Fibroblast of lung (primary cell): Measurements from ENCODE around the gene ELP4. TPM values are rescaled to one million over a fixed set of nuclear protein-coding genes. Genes with fewer than 3 reads are reported as not detected.
A peak's percentile ranks its signal among the peaks of the same experiment; 100 is the strongest.

Experiments used
- DNase-seq, 2 donors: peaks; one replicate each; pipeline versions ENCODE4 v3.0.0 to v3.0.0-alpha.2; 2010; ENCODE audit warnings: low read depth in 2 of 2
- H2AFZ ChIP-seq: 2 replicates; pipeline ENCODE4 v1.5.1; 2012; ENCODE audit warnings: low read length, control low read depth, inconsistent platforms
- H3K27ac ChIP-seq: 2 replicates; pipeline ENCODE4 v1.5.1; 2011; ENCODE audit warnings: low read length, control low read depth; ENCODE audit not compliant: insufficient read depth
- H3K27me3 ChIP-seq: 2 replicates; pipeline ENCODE4 v1.5.1; 2011; ENCODE audit warnings: mild to moderate bottlenecking, low read length; ENCODE audit not compliant: control insufficient read depth, insufficient read depth
- H3K36me3 ChIP-seq: 2 replicates; pipeline ENCODE4 v1.5.1; 2011; ENCODE audit warnings: low read length; ENCODE audit not compliant: control insufficient read depth, insufficient read depth
- H3K4me1 ChIP-seq: 2 replicates; pipeline ENCODE4 v1.5.1; 2011; ENCODE audit warnings: low read length; ENCODE audit not compliant: control insufficient read depth, insufficient read depth; ENCODE audit errors: extremely low read depth
- H3K4me2 ChIP-seq: 2 replicates; pipeline ENCODE4 v1.5.1; 2011; ENCODE audit warnings: low read length, control low read depth; ENCODE audit not compliant: insufficient read depth; ENCODE audit errors: extremely low read depth
- H3K4me3 ChIP-seq, 4 experiments: fragments of 200-600 bp in 1 of 4; sonication (generic) in 1 of 4; replicated peaks in 1 of 4; 2 replicates each; pipeline ENCODE4 v1.5.1; 2011 to 2016; ENCODE audit warnings: low read length in 4 of 4, low read depth in 3 of 4, mild to moderate bottlenecking in 3 of 4, control low read depth in 2 of 4, inconsistent platforms in 1 of 4, mixed read lengths in 1 of 4; ENCODE audit not compliant: insufficient read depth in 1 of 4; ENCODE audit errors: control extremely low read depth in 1 of 4
- H3K79me2 ChIP-seq: 2 replicates; pipeline ENCODE4 v1.5.1; 2012; ENCODE audit warnings: mild to moderate bottlenecking, low read length, inconsistent platforms; ENCODE audit not compliant: control insufficient read depth, insufficient read depth
- H3K9ac ChIP-seq: 2 replicates; pipeline ENCODE4 v1.5.1; 2011; ENCODE audit warnings: mild to moderate bottlenecking, low read length, control low read depth; ENCODE audit not compliant: insufficient read depth
- H3K9me3 ChIP-seq: 2 replicates; pipeline ENCODE4 v1.5.1; 2012; ENCODE audit warnings: low read depth, low read length; ENCODE audit not compliant: control insufficient read depth, insufficient read depth
- H4K20me1 ChIP-seq: 2 replicates; pipeline ENCODE4 v1.5.1; 2011; ENCODE audit warnings: low read length; ENCODE audit not compliant: control insufficient read depth, insufficient read depth; ENCODE audit errors: extremely low read depth
- EZH2 ChIP-seq: IDR thresholded peaks from 2 replicates; pipeline ENCODE4 v1.5.1; 2012; ENCODE audit warnings: low read length, control low read depth, mild to moderate bottlenecking; ENCODE audit errors: missing control alignments
- polyA plus RNA-seq, 2 donors: library from polyadenylated mRNA; depleted of rRNA in 1 of 2; stranded (reverse) in 1 of 2; unstranded in 1 of 2; fragments of >200 nt; gene quantifications; 2 replicates each; pipeline ENCODE4 v1.2.1, GENCODE V29; 2011 to 2012; ENCODE audit warnings: missing spikeins in 1 of 2
- total RNA-seq: library from RNA; depleted of rRNA; stranded (reverse); fragments of >200 nt; gene quantifications from 2 replicates; pipeline ENCODE4 v1.2.1, GENCODE V29; 2014
- TF ChIP-seq, protein P1 (sequence below), 2 donors: IDR thresholded peaks in 1 of 2; conservative IDR thresholded peaks in 1 of 2; 1 replicate in 1 of 2; 2 replicates in 1 of 2; pipeline ENCODE4 v1.5.1; 2011 to 2012; ENCODE audit warnings: low read length in 2 of 2, control low read depth in 1 of 2, inconsistent platforms in 1 of 2, low read depth in 1 of 2, mild to moderate bottlenecking in 1 of 2

The ELP4 gene
- total and polyA plus RNA-seq, 2 donors (not counting 1 experiment from before 2014, with no cell fraction given) = 11.7 to 13.1 TPM

DNA sequence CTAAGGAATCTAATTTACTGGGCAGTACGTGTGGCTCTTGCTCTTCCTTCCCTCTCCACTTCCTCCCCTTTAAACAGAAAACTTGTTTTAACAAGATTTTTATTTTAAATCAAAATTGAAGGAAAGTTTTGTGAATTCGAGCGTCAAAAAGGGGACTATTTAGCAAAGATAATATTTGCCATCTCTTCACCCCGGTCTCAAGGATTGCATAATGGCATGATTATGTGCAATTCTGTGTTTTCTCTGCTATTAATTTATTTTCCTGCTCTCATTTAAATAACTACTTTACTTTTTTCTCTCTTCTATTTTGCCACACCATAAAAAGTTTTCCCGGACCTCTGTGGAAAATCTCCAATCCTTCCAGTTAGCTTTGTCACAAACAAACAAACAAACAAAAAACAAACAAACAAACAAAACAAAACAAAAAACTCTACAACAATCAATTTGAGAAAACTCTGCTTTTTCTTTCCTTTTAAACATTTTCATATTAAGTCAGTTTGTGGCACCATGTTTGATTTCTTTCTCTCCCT lies 311.7 kb downstream of the ELP4 start:
- no peak overlapping the region for H3K9ac ChIP-seq
- no peaks in the 10 kb centered on the region for H3K4me1 ChIP-seq
- peaks cover 92% of the 10 kb centered on the region for H3K27me3 ChIP-seq
- no peaks in the 10 kb centered on the region for H3K36me3 ChIP-seq
- no peak for TF ChIP-seq EZH2
- TF ChIP-seq, protein P1, sequence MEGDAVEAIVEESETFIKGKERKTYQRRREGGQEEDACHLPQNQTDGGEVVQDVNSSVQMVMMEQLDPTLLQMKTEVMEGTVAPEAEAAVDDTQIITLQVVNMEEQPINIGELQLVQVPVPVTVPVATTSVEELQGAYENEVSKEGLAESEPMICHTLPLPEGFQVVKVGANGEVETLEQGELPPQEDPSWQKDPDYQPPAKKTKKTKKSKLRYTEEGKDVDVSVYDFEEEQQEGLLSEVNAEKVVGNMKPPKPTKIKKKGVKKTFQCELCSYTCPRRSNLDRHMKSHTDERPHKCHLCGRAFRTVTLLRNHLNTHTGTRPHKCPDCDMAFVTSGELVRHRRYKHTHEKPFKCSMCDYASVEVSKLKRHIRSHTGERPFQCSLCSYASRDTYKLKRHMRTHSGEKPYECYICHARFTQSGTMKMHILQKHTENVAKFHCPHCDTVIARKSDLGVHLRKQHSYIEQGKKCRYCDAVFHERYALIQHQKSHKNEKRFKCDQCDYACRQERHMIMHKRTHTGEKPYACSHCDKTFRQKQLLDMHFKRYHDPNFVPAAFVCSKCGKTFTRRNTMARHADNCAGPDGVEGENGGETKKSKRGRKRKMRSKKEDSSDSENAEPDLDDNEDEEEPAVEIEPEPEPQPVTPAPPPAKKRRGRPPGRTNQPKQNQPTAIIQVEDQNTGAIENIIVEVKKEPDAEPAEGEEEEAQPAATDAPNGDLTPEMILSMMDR (conservative IDR thresholded peaks at IDR 0.05 in 1 of 2, IDR thresholded peaks at IDR 0.05 in 1 of 2; ENCODE audit: low read depth in 1 of 2, low read length in 2 of 2) = no peak
- H2AFZ ChIP-seq = no peak overlapping the region
- no peaks in the 10 kb centered on the region for H4K20me1 ChIP-seq
- DNase-seq = no peak
- H3K79me2 ChIP-seq = no peaks in the 10 kb centered on the region
- H3K4me3 ChIP-seq = no peak overlapping the region
- H3K4me2 ChIP-seq = no peak overlapping the region
- no peaks in the 10 kb centered on the region for H3K9me3 ChIP-seq
- no peak overlapping the region for H3K27ac ChIP-seq

GRCh38 chr11:31821766-31822165 lies 312.2 kb downstream of the ELP4 start:
- H3K9me3 ChIP-seq = no peaks in the 10 kb centered on the region
- peaks cover 92% of the 10 kb centered on the region for H3K27me3 ChIP-seq
- TF ChIP-seq, protein P1 (conservative IDR thresholded peaks at IDR 0.05 in 1 of 2, IDR thresholded peaks at IDR 0.05 in 1 of 2; ENCODE audit: low read depth in 1 of 2, low read length in 2 of 2) = no peak
- TF ChIP-seq EZH2 = peak; percentile 45

DNA sequence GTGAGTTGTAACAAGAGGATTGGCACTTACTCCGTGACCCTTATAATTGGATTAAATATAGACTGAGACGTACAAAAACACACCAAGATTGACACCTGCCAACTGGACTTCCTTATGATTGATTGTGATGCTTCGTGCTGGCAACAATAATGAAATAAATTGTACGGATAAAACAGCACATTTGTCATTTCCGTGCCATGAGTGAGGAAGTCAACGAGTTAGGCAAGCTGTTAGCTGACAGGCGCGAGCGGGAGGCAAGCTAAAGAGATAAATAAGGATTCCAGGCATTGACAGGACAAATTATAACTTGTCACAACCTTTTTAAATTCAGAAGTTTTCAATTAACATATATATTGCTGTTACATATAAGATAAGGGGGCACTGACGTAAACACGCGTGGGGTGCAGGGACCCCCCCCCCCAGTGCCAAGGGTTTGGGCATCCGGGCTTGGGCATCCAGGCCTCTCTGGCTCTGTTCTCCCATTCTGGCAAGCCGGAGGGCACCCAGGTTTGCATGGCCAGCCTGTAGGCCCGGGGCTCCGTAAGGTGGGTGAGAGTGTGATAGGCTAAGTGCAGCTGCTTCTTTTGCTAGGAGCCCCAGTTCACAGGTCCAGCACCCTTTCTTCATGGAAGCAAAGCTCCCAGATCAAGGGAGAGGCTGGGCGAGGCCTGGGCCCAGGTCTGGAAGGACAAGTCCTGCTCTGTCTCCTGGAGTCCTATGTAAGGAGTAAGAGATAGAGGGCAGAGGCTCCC lies 312.8 kb downstream of the ELP4 start:
- TF ChIP-seq, protein P1 (conservative IDR thresholded peaks at IDR 0.05 in 1 of 2, IDR thresholded peaks at IDR 0.05 in 1 of 2; ENCODE audit: low read depth in 1 of 2, low read length in 2 of 2) = no peak
- Histone ChIP-seq H2AFZ (no peak overlapping the region), H3K4me1 (no peaks in the 10 kb centered on the region), H3K9ac (no peak overlapping the region), H3K27ac (no peak overlapping the region), H4K20me1 (no peaks in the 10 kb centered on the region), H3K9me3 (no peaks in the 10 kb centered on the region), H3K79me2 (no peaks in the 10 kb centered on the region), H3K36me3 (no peaks in the 10 kb centered on the region), H3K4me3 (no peak overlapping the region), H3K4me2 (no peak overlapping the region), H3K27me3 (peaks cover 92% of the 10 kb centered on the region)
- no peak for DNase-seq

More at GRCh38 chr11:31821766-31822165, 312.2 kb downstream of the ELP4 start:
- Histone ChIP-seq H3K79me2 (no peaks in the 10 kb centered on the region), H4K20me1 (no peaks in the 10 kb centered on the region), H3K27ac (no peak overlapping the region), H3K4me1 (no peaks in the 10 kb centered on the region), H2AFZ (no peak overlapping the region), H3K4me3 (no peak overlapping the region), H3K36me3 (no peaks in the 10 kb centered on the region), H3K4me2 (no peak overlapping the region), H3K9ac (no peak overlapping the region)
- no peak for DNase-seq
